Forelimb muscle (tissue), 1 donor: ENCODE measurements around the gene PCED1B. TPM values are rescaled to one million over a fixed set of nuclear protein-coding genes. Genes with fewer than 3 reads are reported as not detected.
A peak's percentile ranks its signal among the peaks of the same experiment; 100 is the strongest.
"Not testable (repeated sequence)": the region's sequence is repeated elsewhere in the genome, so short reads cannot be mapped to it uniquely, and the experiment has no call there.

Experiments used
- DNase-seq: peaks from one replicate; pipeline ENCODE4 v3.0.0-alpha.2; 2013; ENCODE audit warnings: low read depth
- polyA plus RNA-seq: library from polyadenylated mRNA; unstranded; fragments of 120-200 nt; gene quantifications from one replicate; pipeline ENCODE4 v1.2.1, GENCODE V29; 2013; ENCODE audit not compliant: insufficient read length

PCED1B gene
- polyA plus RNA-seq, 1 donor: 0.47 TPM

DNA sequence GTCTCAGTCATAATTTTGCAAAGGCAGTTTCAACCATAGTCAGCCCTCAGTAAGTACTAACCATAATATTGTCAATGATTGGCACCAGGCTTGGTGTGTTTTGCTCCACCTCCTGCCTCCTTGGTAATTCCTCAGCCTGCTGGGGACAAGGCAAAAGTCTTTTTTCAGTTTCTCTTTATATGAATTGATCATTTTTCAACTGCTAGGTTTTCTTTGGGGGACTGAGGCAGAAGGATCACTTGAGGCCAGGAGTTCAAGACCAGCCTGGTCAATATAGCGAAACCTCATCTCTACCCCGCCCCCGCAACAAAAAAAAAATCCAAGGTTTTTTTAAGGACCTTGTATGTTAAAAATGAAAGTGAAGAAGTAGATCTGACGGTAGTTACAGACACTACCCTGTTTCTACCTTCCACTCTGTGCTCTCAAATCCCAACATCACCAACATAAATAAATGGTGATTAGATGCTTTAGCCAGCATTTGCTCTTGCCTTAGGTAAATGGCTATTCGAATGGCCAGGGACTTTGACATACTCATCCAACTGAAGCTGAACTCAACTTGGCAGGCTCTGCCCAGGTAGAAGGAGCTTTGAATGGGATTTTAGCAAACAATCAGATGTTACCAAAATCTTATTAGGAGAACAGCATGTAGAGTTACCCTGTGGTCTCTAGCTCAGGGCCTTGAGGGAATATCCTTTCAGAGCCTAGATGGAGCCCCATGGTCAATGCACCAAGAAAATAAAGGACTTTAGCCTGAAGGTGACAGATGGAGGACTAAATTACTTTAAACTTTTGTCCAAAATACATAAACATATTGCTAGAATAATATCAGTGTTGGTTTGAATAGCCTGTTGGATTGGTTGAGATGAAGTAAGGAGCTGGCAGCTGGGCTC is 127.3 kb downstream of the PCED1B start:
- no peak for DNase-seq

- DNase-seq: no peak
Observed at GRCh38 chr12:47207340-47207717, 127.9 kb downstream of the PCED1B start.

GRCh38 chr12:47207829-47208248 is 128.4 kb downstream of the PCED1B start:
- DNase-seq: no peak

DNA sequence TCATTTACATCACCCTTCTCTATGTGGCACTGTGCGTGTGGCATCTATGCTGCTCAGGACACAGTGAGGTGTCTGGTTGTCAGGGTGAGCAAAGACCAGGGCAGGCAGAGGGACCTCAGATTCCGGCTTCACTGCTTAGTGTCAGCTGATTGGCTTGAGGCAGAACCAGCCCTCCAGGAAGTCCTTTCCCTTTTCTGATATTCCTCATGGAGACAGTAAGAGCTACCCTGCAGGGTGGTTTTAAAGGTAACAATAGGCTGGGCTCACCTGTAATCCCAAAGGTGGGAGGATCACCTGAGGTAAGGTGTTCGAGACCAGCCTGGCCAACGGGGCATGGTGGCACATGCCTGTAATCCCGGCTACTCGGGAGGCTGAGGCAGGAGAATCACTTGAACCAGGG is 129.6 kb downstream of the PCED1B start:
- DNase-seq: no peak

DNA sequence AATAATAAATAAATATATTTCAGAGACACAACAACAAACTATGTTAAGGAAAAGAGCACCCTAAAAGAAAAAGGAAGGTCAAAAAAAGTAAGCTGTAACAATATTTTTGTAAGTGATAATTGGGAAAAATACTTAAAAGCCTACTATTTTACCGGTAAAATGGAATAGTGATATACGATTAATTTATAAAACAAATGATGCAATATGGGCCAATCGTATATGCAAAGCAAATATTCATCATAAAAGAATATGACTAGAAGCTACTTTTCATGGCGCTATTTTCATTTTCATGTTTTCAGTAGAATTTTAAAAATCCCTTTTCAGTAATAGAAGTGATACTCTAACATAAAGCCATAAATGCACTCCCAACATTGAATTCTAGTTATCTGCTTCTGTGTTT is 131.4 kb downstream of the PCED1B start:
- no peak for DNase-seq

- no peak for DNase-seq
Observed at GRCh38 chr12:47212701-47213039, 133.2 kb downstream of the PCED1B start.

DNA sequence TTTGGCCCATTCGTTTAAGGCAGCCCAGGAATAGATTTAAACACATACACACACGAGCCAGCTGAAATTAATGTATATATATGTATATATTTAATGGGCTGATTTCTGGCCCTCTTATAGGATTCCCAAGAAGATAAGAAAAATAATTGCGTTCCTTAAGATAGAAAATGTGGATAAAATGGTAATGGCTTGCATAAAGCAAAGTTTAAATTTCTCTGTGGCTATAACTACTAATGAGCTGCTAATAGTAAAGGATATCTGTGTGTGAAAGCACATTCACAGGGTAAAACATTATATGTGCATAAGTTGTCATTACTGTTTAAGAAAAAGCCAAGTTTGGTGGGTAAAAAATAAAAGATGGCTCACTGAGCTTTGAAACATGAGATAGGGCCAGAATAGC is 134.0 kb downstream of the PCED1B start:
- DNase-seq: no peak

DNA sequence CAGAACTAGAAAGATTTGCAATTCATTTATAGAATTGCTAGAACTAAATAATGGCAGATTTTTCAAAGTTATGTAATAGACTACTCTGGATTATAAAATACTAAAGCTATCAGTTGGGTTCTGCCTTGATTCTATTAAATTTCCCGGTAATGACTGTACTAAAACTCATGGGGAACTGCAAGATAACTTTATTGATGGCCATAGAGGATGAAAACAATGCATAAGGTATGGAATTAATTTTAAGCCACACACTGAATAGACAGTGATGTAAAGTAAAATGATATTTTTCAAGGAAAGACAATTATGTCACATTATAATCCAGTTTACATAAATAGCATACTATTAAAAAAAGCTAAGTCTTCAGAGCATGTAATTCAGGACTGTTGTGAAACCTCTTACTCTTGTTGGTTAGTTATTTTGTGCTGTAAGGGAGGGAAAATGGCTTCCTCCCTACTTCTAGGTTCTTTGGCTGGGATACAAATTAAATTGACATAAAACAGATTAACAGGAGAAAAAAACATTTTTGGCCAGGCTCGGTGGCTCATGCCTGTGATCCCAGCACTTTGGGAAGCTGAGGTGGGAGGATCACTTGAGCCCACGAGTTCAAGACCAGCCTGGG is 134.7 kb downstream of the PCED1B start:
- no peak for DNase-seq

GRCh38 chr12:47214771-47215170 is 135.3 kb downstream of the PCED1B start:
- DNase-seq: no peak

GRCh38 chr12:47216150-47216677 is 136.8 kb downstream of the PCED1B start:
- DNase-seq: peak; percentile 17

DNA sequence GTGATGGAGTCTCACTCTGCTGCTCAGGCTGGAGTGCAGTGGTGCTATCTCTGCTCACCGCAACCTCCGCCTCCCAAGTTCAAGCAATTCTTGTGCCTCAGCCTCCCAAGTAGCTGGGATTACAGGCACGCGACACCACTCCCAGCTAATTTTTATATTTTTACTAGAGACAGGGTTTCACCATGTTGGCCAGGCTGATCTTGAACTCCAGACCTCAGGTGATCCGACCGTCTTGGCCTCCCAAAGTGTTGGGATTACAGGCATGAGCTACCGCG is 138.1 kb downstream of the PCED1B start:
- DNase-seq: not testable (repeated sequence)

- no peak for DNase-seq
Observed at GRCh38 chr12:47218191-47218654, 138.8 kb downstream of the PCED1B start.

DNA sequence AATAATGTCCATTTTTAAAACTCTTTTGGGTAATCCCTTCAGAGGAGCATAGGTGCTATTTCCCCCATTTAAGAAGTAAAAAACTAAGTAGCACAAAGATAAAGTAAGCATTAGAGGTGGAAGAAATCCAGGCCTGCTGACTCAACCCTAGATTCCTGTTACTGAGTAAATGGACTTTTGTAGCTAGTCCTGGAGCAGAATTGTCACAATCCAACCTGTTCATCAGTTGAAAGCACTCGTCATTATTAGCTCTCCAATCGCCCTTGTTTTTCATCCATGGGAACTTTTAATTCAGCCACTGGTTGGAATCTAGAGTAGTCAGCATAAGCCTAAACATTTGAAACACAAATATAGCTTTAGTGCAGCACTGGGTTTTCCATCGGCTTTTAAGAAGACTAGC is 139.8 kb downstream of the PCED1B start:
- DNase-seq: no peak

GRCh38 chr12:47221256-47222023 is 142.0 kb downstream of the PCED1B start:
- DNase-seq: no peak

GRCh38 chr12:47222520-47223030 is 143.2 kb downstream of the PCED1B start:
- no peak for DNase-seq

DNA sequence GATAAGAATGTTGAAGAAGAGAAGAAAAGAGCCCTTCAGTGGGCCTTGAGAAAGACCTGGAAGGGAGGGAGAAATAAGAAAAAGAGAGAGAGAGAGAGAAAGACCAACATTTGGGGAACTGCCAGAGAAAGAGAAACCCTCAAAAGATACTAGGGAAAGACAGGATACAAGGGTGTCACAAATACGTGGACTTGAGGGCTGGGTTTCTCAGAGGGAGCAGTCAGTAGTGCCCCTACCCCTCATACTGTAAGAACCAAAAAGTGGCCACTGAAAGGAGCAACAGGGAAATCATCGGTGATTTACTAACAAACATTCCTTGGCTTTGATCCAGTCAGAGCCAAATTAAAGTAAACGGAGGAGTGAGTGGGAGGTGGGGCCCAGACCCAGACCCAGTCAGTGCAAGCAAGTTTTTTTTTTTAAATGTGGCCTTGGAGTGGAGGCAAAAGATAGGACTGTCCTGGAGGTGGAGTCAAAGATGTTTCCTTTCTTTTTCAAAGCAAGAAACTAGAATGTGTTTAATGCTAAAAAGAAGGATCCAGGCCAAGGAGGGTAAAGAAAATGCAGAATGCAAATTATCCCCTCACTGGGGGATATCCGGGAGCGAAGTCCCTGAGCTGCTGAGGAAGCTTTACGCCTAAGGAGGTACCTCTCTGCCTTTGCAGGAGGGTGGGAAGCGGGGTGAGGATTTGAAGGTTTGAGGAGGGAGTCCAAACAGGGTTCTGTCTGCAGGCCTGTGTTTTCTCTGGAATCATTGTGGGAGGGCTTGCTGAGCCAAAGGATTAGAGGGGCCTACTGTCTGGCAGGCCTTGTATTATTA is 143.8 kb downstream of the PCED1B start:
- no peak for DNase-seq

DNA sequence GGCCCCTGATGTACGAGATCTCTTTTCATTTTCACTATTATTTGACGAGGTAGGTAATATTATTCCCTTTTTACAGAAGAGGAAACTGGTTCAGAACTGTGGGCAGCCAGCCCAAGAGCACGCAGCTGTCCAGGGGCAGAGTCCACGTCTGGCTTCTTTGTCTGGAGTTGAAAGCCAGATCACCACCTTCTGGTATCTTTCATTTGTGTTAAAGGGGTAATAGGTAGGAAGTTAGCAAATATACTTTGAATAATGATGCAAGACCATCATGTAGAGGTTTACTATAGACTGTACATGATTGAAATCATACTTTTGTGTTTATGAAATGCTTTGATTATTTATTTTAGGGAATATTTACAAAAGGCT is 144.4 kb downstream of the PCED1B start:
- DNase-seq: no peak

- DNase-seq: no peak
Observed at GRCh38 chr12:47224563-47225133, 145.2 kb downstream of the PCED1B start.

DNA sequence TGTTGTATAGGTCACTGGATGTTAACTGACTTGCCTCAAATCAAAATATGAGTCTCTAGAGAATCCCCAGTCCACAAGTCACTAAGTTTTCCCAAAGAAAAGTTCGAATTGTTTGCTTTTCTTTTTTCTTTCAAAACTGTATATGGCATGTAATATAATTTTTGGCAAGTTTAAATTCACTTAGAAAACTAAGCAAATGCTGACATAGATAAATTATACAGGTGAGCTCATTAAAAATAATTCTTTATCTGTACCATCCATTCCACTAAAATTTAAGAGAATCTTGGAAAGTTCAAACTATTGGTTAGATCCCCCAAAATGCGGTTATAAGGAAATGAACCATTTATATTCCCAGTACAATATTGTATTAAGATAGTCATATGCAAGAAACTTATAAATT is 145.9 kb downstream of the PCED1B start:
- no peak for DNase-seq

- no peak for DNase-seq
Observed at GRCh38 chr12:47226199-47226598, 146.8 kb downstream of the PCED1B start.

- no peak for DNase-seq
Observed at GRCh38 chr12:47228802-47229201, 149.4 kb downstream of the PCED1B start.
